AG09309 (cell line): ENCODE data around the gene GARIN3.

Source experiments
- DNase-seq: peaks from one replicate; pipeline ENCODE4 v3.0.0-alpha.2; 2010; ENCODE audit warnings: low read depth
- H3K4me3 ChIP-seq: 2 replicates; pipeline ENCODE4 v1.5.1; 2011; ENCODE audit warnings: mild to moderate bottlenecking, low read depth, low read length, moderate library complexity; ENCODE audit not compliant: control insufficient read depth
- TF ChIP-seq, protein P1 (sequence below): IDR thresholded peaks from 2 replicates; pipeline ENCODE4 v1.5.1; 2011; ENCODE audit warnings: mild to moderate bottlenecking, low read depth, low read length, inconsistent platforms; ENCODE audit not compliant: insufficient read depth, control insufficient read depth; ENCODE audit errors: missing control alignments

Gene GARIN3

DNA sequence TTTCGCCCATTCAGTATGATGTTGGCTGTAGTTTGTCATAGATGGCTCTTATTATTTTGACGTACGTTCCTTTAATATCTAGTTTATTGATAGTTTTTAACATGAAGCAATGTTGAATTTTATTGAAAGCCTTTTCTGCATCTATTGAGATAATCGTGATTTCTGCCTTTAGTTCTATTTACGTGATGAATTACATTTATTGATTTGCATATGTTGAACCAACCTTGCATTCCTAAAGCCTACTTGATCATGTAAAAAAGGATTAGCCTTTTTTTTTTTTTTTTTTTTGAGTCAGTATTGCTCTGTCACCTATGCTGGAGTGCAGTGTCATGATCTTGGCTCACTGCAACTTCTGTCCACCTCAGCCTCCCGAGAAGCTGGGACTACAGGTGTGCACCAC lies 39.6 kb upstream of the GARIN3 start:
- no peak overlapping the region for H3K4me3 ChIP-seq
- TF ChIP-seq, protein P1, sequence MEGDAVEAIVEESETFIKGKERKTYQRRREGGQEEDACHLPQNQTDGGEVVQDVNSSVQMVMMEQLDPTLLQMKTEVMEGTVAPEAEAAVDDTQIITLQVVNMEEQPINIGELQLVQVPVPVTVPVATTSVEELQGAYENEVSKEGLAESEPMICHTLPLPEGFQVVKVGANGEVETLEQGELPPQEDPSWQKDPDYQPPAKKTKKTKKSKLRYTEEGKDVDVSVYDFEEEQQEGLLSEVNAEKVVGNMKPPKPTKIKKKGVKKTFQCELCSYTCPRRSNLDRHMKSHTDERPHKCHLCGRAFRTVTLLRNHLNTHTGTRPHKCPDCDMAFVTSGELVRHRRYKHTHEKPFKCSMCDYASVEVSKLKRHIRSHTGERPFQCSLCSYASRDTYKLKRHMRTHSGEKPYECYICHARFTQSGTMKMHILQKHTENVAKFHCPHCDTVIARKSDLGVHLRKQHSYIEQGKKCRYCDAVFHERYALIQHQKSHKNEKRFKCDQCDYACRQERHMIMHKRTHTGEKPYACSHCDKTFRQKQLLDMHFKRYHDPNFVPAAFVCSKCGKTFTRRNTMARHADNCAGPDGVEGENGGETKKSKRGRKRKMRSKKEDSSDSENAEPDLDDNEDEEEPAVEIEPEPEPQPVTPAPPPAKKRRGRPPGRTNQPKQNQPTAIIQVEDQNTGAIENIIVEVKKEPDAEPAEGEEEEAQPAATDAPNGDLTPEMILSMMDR = no peak
- DNase-seq = no peak

DNA sequence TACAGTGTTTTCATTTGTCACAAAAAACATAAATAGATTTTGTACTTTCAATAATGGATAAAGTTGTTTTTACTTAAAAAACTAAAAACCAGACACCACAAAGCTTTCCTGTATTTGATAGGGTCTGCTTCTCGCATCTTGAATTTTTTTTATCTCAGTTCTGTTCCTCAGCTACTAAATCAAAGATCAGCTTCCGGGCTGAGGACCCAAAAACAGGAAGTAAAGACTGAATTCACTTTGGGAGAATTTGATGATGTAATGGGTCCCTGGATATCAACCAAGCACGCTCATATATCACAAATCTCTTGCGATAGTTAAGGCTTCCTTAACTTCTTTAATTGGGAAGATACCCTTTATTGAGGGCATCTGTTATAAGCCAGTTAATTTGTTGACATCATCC lies 38.7 kb upstream of the GARIN3 start:
- TF ChIP-seq, protein P1 = no peak
- no peak overlapping the region for H3K4me3 ChIP-seq
- DNase-seq = no peak

DNA sequence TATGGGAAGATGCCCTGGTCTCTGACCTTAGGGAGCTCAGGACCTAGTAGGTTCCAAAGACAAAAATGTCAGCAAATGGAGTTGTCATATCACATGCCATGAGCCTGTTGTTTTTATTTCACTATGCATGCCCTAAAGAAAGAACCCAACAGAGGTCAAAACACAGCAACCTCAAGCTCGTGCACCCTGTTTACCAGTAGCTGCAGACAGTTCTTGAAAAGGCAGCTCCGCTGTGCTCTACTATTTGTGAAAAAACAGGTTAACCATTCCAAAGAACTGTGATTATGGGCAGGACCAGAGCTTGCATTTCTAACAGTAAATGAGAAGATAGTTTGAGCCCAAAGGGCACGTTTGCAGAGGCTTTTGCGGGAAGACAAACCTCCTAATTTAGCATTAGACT lies 37.4 kb upstream of the GARIN3 start:
- DNase-seq = no peak
- no peak overlapping the region for H3K4me3 ChIP-seq
- TF ChIP-seq, protein P1 = no peak

DNA sequence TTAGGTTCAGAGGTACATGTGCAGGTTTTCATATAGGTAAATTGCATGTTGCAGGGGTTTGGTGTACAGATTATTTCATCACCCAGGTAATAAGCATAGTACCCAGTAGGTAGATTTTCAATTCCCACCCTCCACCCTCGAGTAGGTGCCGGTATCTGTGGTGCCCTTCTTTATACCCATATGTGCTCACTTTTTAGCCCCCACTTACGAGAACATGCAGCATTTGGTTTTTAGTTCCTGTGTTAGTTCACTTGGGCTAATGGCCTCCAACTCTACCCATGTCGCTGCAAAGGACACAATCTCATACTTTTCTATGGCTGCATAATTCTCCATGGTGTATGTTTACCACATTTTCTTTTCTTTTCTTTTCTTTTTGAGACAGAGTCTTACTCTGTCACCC lies 35.8 kb upstream of the GARIN3 start:
- TF ChIP-seq, protein P1 = no peak
- H3K4me3 ChIP-seq = no peak overlapping the region
- DNase-seq = no peak

DNA sequence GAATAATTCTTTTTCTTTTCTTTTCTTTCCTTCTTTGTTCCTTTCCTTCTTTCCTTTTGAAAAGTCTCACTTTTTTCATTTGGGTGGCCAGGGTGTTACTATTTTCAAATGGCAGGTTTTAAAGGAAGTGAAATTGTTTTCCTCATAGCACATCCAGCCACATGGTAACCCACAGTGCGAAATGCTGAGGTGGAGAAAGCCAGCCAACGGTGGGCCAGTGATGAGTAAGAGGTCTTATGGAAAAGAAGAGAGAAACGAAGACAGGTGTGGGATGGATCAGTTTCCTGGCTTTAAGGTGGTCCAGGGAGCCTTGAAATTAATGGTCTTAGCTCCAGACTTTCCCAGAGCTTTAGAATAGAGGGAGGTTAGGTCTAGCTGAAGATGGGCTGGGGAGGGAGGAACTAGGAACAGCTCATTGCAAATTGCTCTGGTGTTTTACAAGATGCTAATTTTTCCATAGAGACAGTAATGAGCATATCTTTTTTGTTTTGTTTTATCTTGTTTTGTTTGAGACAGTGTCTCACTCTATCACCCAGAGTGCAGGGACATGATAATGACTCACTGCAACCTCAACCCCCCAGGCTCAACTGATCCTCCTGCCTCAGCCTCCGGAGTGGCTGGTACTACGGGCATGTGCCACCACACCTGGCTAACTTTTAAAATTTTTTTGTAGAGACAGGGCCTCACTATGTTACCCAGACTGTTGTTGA lies 32.4 kb upstream of the GARIN3 start:
- TF ChIP-seq, protein P1 = no peak
- DNase-seq = no peak
- no peak overlapping the region for H3K4me3 ChIP-seq

DNA sequence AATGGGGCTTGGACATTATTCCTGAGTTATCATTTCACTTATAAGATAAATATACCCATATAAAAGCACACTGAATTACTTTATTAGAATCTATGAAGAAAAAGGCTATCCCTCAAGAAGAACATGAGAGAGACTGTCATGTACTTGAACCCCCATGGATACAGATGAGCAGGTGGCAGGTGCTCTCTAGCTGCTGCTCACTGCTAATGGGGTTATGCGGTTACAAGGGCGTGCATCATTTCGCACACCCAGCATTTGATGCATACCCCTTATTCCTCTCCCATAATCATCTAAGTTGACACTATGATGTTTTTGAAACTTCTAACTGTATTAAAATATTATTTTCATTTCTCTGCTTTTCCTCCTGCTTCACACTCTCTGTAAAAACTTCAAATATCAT lies 31.0 kb upstream of the GARIN3 start:
- no peak overlapping the region for H3K4me3 ChIP-seq
- TF ChIP-seq, protein P1 = no peak
- no peak for DNase-seq

DNA sequence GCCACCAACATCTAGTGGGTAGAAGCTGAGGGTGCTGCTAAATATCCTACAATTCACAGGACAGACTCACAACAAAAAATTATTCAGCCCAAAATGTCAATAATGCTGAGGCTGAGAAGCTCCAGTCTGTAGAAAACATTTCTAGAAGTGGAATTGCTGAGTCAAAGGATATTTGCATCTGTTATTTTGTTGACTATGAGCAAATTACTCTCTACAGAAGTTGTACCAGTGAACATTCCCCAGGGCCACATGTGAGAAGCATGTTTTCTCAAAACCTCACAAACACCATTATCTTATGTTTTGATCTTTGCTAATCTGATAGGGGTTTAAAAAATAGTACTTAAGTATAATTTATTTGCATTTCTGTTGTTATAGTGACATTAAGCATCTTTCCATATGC lies 30.0 kb upstream of the GARIN3 start:
- H3K4me3 ChIP-seq = no peak overlapping the region
- TF ChIP-seq, protein P1 = no peak
- DNase-seq = no peak
